ENCODE results near the gene CARNS1. TPM values are rescaled to one million over a fixed set of nuclear protein-coding genes. Genes with fewer than 3 reads are reported as not detected.

CARNS1 gene
- polyA plus RNA-seq, 1 of the 3 experiments (the other 2 are of a cell fraction), result 0.23 TPM

- no peaks in the 10 kb centered on the region for H3K79me2 ChIP-seq (ENCODE audit: insufficient read depth)
- H3K36me3 ChIP-seq (replicated peaks in 1 of 2; ENCODE audit: control insufficient read depth in 1 of 2, insufficient read depth in 2 of 2, low read length in 1 of 2), result peaks cover 3 to 56% of the 10 kb centered on the region in 2 experiments
- 79% methylated on average over 6 of the region's 6 CpGs for WGBS (ENCODE audit: low lambda C conversion rate)
- H3K9ac ChIP-seq, result no peak overlapping the region
- DNase-seq, result no peak
- no peaks in the 10 kb centered on the region for H3K4me1 ChIP-seq (ENCODE audit: control insufficient read depth in 1 of 2, insufficient read depth in 2 of 2, low read depth in 1 of 2, low read length in 1 of 2)
- H3K9me2 ChIP-seq, result no peaks in the 10 kb centered on the region
- no peak overlapping the region for H3K4me2 ChIP-seq
- no peaks in the 10 kb centered on the region for H3K9me3 ChIP-seq
- H3K4me3 ChIP-seq (ENCODE audit: low read depth in 2 of 2, low read length in 1 of 2), result no peak overlapping the region
- CTCF ChIA-PET, result no interaction called here
- no peaks in the 10 kb centered on the region for H3K27me3 ChIP-seq (ENCODE audit: insufficient read depth)
- no peaks in the 10 kb centered on the region for H4K20me1 ChIP-seq (ENCODE audit: insufficient read depth)
- no peak for TF ChIP-seq RAD21 (IDR thresholded peaks at IDR 0.05; ENCODE audit: low read length)
- TF ChIP-seq FOXJ3 (CRISPR knock-in tag; IDR thresholded peaks at IDR 0.05), result no peak
- TF ChIP-seq JUND (IDR thresholded peaks at IDR 0.05), result no peak
- TF ChIP-seq, protein P1, sequence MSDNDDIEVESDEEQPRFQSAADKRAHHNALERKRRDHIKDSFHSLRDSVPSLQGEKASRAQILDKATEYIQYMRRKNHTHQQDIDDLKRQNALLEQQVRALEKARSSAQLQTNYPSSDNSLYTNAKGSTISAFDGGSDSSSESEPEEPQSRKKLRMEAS (IDR thresholded peaks at IDR 0.05; ENCODE audit: low read depth), result no peak
- TF ChIP-seq PBX3 (IDR thresholded peaks at IDR 0.05), result no peak
- no peak for TF ChIP-seq FOSL2 (IDR thresholded peaks at IDR 0.05; ENCODE audit: borderline replicate concordance, low read depth)
- no peak for TF ChIP-seq RXRA (IDR thresholded peaks at IDR 0.05; ENCODE audit: borderline replicate concordance, low read depth)
- TF ChIP-seq, protein P2, sequence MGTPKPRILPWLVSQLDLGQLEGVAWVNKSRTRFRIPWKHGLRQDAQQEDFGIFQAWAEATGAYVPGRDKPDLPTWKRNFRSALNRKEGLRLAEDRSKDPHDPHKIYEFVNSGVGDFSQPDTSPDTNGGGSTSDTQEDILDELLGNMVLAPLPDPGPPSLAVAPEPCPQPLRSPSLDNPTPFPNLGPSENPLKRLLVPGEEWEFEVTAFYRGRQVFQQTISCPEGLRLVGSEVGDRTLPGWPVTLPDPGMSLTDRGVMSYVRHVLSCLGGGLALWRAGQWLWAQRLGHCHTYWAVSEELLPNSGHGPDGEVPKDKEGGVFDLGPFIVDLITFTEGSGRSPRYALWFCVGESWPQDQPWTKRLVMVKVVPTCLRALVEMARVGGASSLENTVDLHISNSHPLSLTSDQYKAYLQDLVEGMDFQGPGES (IDR thresholded peaks at IDR 0.05; ENCODE audit: low read depth, low read length), result no peak
- TF ChIP-seq SMC3 (IDR thresholded peaks at IDR 0.05; ENCODE audit: low read depth, low read length), result no peak
- no peak for TF ChIP-seq RFX5 (IDR thresholded peaks at IDR 0.05; ENCODE audit: low read length)
- POLR2A ChIA-PET, result interaction anchor here (1.0 kb wide), 1 partner anchor 8 kb away, joined by 3 read pairs; the partner anchor contains the start of gene RPS6KB2
- H3K27ac ChIP-seq (ENCODE audit: low read depth in 2 of 2, low read length in 1 of 2), result no peak overlapping the region
- H2AFZ ChIP-seq (ENCODE audit: low read depth), result no peak overlapping the region
- no peaks in the 10 kb centered on the region for H3F3A ChIP-seq (replicated peaks; ENCODE audit: insufficient read depth)
Observed at GRCh38 chr11:67436459-67437081, 21.1 kb downstream of the CARNS1 start.

GRCh38 chr11:67437082-67437808 is 21.8 kb downstream of the CARNS1 start, which contains the start of gene PTPRCAP:
Gene PTPRCAP, minus strand, starts transcription at chr11:67437682. Its CDS starts 63 bp downstream, at chr11:67437619.
- TF ChIP-seq FOXM1 (IDR thresholded peaks at IDR 0.05; ENCODE audit: low read depth), result no peak
- TF ChIP-seq TEAD4 (IDR thresholded peaks at IDR 0.05; ENCODE audit: borderline replicate concordance, insufficient read depth), result no peak
- TF ChIP-seq RCOR1 (IDR thresholded peaks at IDR 0.05; ENCODE audit: low read length), result no peak
- TF ChIP-seq USF2 (IDR thresholded peaks at IDR 0.05; ENCODE audit: borderline replicate concordance, low read depth, low read length), result no peak
- TF ChIP-seq NRF1 (IDR thresholded peaks at IDR 0.05; ENCODE audit: low read depth, low read length), result no peak
- TF ChIP-seq RAD21 (IDR thresholded peaks at IDR 0.05; ENCODE audit: low read length), result no peak
- TF ChIP-seq JUND (IDR thresholded peaks at IDR 0.05), result no peak
- no peak for TF ChIP-seq POLR2AphosphoS5 (IDR thresholded peaks at IDR 0.05; ENCODE audit: low read depth, low read length)
- CTCF ChIA-PET, result no interaction called here
- POLR2A ChIA-PET, result interaction anchor here (1.0 kb wide), 1 partner anchor 9 kb away, joined by 3 read pairs; the partner anchor contains the start of gene RPS6KB2
- no peak within 1 kb of the TSS for H3K27ac ChIP-seq (ENCODE audit: low read depth in 2 of 2, low read length in 1 of 2)
- no peak within 1 kb of the TSS for H3K4me3 ChIP-seq (ENCODE audit: low read depth in 2 of 2, low read length in 1 of 2)
- WGBS (ENCODE audit: low lambda C conversion rate), result 88% methylated on average over 5 of the region's 26 CpGs
- no peaks in the 10 kb centered on the region for H4K20me1 ChIP-seq (ENCODE audit: insufficient read depth)
- peaks cover 0 to 5% of the 10 kb centered on the region in 2 experiments; a peak in 2 of 4 replicates for H3K4me1 ChIP-seq (ENCODE audit: control insufficient read depth in 1 of 2, insufficient read depth in 2 of 2, low read depth in 1 of 2, low read length in 1 of 2)
- peaks cover 2% of the 10 kb centered on the region; the same call in 1 of the 2 replicates for H3K79me2 ChIP-seq (ENCODE audit: insufficient read depth)
- H3K9me3 ChIP-seq, result no peaks in the 10 kb centered on the region
- peaks cover 3 to 54% of the 10 kb centered on the region in 2 experiments for H3K36me3 ChIP-seq (replicated peaks in 1 of 2; ENCODE audit: control insufficient read depth in 1 of 2, insufficient read depth in 2 of 2, low read length in 1 of 2)
- H3K9me2 ChIP-seq, result no peaks in the 10 kb centered on the region
- DNase-seq, result no peak
- no peaks in the 10 kb centered on the region for H3F3A ChIP-seq (replicated peaks; ENCODE audit: insufficient read depth)
- no peak within 1 kb of the TSS for H3K4me2 ChIP-seq
- no peak within 1 kb of the TSS for H3K9ac ChIP-seq
- no peaks in the 10 kb centered on the region for H3K27me3 ChIP-seq (ENCODE audit: insufficient read depth)
- H2AFZ ChIP-seq (ENCODE audit: low read depth), result no peak within 1 kb of the TSS
